ENCODE measurements around the gene TESK2.

DNA sequence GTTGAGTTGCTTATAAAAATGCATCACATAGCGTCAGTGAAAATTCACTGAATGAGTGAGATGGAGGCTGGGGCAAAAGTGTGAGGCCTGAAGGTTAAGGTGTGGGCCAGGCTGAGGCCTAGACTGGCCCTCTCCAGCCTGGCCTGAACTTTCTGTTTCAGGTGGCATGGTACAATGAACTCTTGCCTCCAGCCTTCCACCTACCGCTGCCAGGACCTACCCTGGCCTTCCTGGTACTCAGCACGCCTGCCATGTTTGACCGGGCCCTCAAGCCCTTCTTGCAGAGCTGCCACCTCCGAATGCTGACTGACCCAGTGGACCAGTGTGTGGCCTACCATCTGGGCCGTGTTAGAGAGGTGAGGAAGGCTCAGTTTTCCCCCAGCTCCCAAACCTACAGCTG is 16.2 kb upstream of the TESK2 start:
- TF ChIP-seq POLR2AphosphoS5 (IDR thresholded peaks at IDR 0.05; ENCODE audit: low read depth, low read length) (no peak), SP1 (IDR thresholded peaks at IDR 0.05; ENCODE audit: low read depth, low read length) (no peak), TCF12 (IDR thresholded peaks at IDR 0.05; ENCODE audit: low read depth, low read length) (no peak), EP300 (IDR thresholded peaks at IDR 0.05; ENCODE audit: borderline replicate concordance in 1 of 2, low read depth in 2 of 2, low read length in 2 of 2) (no peak), CTCF (IDR thresholded peaks at IDR 0.05; ENCODE audit: control extremely low read depth in 1 of 3, insufficient read depth in 1 of 3, low read depth in 1 of 3, low read length in 3 of 3) (no peak), FOSL1 (IDR thresholded peaks at IDR 0.05; ENCODE audit: insufficient read depth, low read depth, low read length) (no peak), BRCA1 (IDR thresholded peaks at IDR 0.05; ENCODE audit: low read depth, low read length) (no peak), POLR2A (IDR thresholded peaks at IDR 0.05; ENCODE audit: control extremely low read depth in 1 of 2, low read depth in 2 of 2, low read length in 2 of 2) (peak; percentile 2 to 44; a peak in 2 of 3 replicates), NRF1 (IDR thresholded peaks at IDR 0.05; ENCODE audit: low read depth, low read length) (no peak)
- TF ChIP-seq, protein P1, sequence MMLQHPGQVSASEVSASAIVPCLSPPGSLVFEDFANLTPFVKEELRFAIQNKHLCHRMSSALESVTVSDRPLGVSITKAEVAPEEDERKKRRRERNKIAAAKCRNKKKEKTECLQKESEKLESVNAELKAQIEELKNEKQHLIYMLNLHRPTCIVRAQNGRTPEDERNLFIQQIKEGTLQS (IDR thresholded peaks at IDR 0.05; ENCODE audit: insufficient read depth, low read depth, low read length): no peak
